NT2/D1 (cell line): ENCODE results near the gene RSAD2.

Experiments
- SUZ12 ChIP-seq: IDR thresholded peaks from 2 replicates; pipeline ENCODE4 v1.6.1; 2011; ENCODE audit not compliant: insufficient read length, insufficient read depth; ENCODE audit errors: extremely low read depth
- YY1 ChIP-seq: IDR thresholded peaks from 2 replicates; pipeline ENCODE4 v1.6.1; 2011; ENCODE audit not compliant: insufficient read length, insufficient read depth

GRCh38 chr2:6945087-6945813 is 67.7 kb downstream of the RSAD2 start:
- TF ChIP-seq SUZ12 = no peak
- no peak for TF ChIP-seq YY1
